ENCODE data around the gene ZAP70. TPM values are rescaled to one million over a fixed set of nuclear protein-coding genes. Genes with fewer than 3 reads are reported as not detected.

ZAP70 gene
- total and polyA plus RNA-seq, 2 donors (not counting 1 experiment from before 2014, with no cell fraction given): not detected

DNA sequence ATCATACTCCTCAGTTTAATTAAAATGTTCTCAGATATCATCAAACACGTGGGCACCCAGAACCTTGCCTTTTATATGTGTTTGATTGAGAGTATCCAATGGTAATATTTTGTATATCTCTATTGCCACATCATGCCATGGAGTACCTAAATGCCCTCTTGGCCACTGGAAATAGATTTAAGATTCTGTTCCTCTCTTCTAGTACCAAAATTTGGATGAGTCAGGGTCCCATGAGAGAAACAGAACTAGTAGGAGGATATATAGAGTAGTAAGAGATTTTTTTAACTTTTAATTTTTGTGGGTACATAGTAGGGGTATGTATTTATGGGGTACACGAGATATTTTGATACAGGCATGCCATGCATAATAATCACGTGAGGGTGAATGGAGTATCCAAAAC is 9.6 kb upstream of the ZAP70 start:
- Histone ChIP-seq H3K79me2 (ENCODE audit: control insufficient read depth, insufficient read depth, low read length) (no peaks in the 10 kb centered on the region), H3K27me3 (ENCODE audit: control insufficient read depth, insufficient read depth, low read length) (peaks cover 4% of the 10 kb centered on the region), H3K4me1 (ENCODE audit: control insufficient read depth, extremely low read depth, insufficient read depth, low read length) (no peaks in the 10 kb centered on the region), H3K4me3 (replicated peaks in 1 of 4; ENCODE audit: control extremely low read depth in 1 of 4, insufficient read depth in 1 of 4, low read depth in 3 of 4, low read length in 4 of 4) (no peak overlapping the region), H4K20me1 (ENCODE audit: control insufficient read depth, extremely low read depth, insufficient read depth, low read length) (no peaks in the 10 kb centered on the region), H3K4me2 (ENCODE audit: extremely low read depth, insufficient read depth, low read length) (no peak overlapping the region), H2AFZ (ENCODE audit: low read length) (no peak overlapping the region), H3K27ac (ENCODE audit: insufficient read depth, low read length) (no peak overlapping the region), H3K36me3 (ENCODE audit: control insufficient read depth, insufficient read depth, low read length) (no peaks in the 10 kb centered on the region), H3K9ac (ENCODE audit: insufficient read depth, low read length) (no peak overlapping the region), H3K9me3 (ENCODE audit: control insufficient read depth, insufficient read depth, low read depth, low read length) (no peaks in the 10 kb centered on the region)
- TF ChIP-seq EZH2 (IDR thresholded peaks at IDR 0.05; ENCODE audit: low read length, missing control alignments): no peak
- TF ChIP-seq, protein P1, sequence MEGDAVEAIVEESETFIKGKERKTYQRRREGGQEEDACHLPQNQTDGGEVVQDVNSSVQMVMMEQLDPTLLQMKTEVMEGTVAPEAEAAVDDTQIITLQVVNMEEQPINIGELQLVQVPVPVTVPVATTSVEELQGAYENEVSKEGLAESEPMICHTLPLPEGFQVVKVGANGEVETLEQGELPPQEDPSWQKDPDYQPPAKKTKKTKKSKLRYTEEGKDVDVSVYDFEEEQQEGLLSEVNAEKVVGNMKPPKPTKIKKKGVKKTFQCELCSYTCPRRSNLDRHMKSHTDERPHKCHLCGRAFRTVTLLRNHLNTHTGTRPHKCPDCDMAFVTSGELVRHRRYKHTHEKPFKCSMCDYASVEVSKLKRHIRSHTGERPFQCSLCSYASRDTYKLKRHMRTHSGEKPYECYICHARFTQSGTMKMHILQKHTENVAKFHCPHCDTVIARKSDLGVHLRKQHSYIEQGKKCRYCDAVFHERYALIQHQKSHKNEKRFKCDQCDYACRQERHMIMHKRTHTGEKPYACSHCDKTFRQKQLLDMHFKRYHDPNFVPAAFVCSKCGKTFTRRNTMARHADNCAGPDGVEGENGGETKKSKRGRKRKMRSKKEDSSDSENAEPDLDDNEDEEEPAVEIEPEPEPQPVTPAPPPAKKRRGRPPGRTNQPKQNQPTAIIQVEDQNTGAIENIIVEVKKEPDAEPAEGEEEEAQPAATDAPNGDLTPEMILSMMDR (conservative IDR thresholded peaks at IDR 0.05 in 1 of 2, IDR thresholded peaks at IDR 0.05 in 1 of 2; ENCODE audit: low read depth in 1 of 2, low read length in 2 of 2): no peak
- no peak for DNase-seq (ENCODE audit: low read depth in 2 of 2)

DNA sequence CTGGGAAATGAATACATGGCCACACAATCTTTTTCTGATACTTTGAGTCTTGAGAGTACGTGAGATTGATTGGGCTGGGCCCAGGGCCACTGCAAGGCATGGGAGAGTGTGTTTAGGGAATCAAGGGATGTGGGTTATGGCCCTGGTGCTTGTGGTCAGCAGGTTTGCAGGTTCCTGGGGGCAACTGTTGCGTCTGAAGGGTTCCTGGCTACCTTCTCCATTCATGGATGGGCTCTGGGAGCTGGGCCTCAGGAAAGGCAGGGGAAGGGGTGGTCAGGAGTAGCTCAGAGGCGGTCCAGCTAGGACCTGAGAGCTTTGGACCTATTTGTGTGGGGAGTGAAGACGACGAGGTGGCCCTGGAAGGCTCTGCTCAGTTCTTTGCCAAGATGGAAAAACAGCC is 8.4 kb upstream of the ZAP70 start:
- Histone ChIP-seq H3K9ac (ENCODE audit: insufficient read depth, low read length) (no peak overlapping the region), H3K9me3 (ENCODE audit: control insufficient read depth, insufficient read depth, low read depth, low read length) (no peaks in the 10 kb centered on the region), H3K79me2 (ENCODE audit: control insufficient read depth, insufficient read depth, low read length) (no peaks in the 10 kb centered on the region), H4K20me1 (ENCODE audit: control insufficient read depth, extremely low read depth, insufficient read depth, low read length) (no peaks in the 10 kb centered on the region), H3K27ac (ENCODE audit: insufficient read depth, low read length) (no peak overlapping the region), H3K4me3 (replicated peaks in 1 of 4; ENCODE audit: control extremely low read depth in 1 of 4, insufficient read depth in 1 of 4, low read depth in 3 of 4, low read length in 4 of 4) (no peak overlapping the region), H3K4me2 (ENCODE audit: extremely low read depth, insufficient read depth, low read length) (no peak overlapping the region), H3K4me1 (ENCODE audit: control insufficient read depth, extremely low read depth, insufficient read depth, low read length) (no peaks in the 10 kb centered on the region), H2AFZ (ENCODE audit: low read length) (no peak overlapping the region), H3K27me3 (ENCODE audit: control insufficient read depth, insufficient read depth, low read length) (peaks cover 6% of the 10 kb centered on the region), H3K36me3 (ENCODE audit: control insufficient read depth, insufficient read depth, low read length) (no peaks in the 10 kb centered on the region)
- no peak for DNase-seq (ENCODE audit: low read depth in 2 of 2)
- TF ChIP-seq, protein P1 (conservative IDR thresholded peaks at IDR 0.05 in 1 of 2, IDR thresholded peaks at IDR 0.05 in 1 of 2; ENCODE audit: low read depth in 1 of 2, low read length in 2 of 2): no peak
- TF ChIP-seq EZH2 (IDR thresholded peaks at IDR 0.05; ENCODE audit: low read length, missing control alignments): no peak

DNA sequence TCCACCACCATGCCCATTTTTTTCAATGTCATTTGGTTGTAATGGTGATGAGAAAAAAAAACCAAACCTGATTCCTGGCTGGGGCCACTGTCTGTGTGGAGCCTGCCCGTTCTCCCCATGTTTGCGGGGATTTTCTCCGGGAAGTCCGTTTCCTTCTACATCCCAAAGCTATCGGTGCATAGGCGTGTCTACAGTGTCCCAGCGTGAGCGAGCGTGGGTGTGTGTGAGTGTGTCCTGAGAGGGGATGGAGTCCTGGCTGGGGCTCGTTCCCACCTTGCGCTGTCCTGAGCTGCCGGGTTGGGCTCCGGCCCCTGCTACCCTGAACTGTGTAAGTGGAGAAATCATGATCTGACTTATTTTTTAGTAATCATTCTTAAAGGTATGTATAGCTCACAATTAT is 7.3 kb upstream of the ZAP70 start:
- Histone ChIP-seq H3K4me3 (replicated peaks in 1 of 4; ENCODE audit: control extremely low read depth in 1 of 4, insufficient read depth in 1 of 4, low read depth in 3 of 4, low read length in 4 of 4) (no peak overlapping the region), H3K4me1 (ENCODE audit: control insufficient read depth, extremely low read depth, insufficient read depth, low read length) (no peaks in the 10 kb centered on the region), H3K36me3 (ENCODE audit: control insufficient read depth, insufficient read depth, low read length) (no peaks in the 10 kb centered on the region), H3K27ac (ENCODE audit: insufficient read depth, low read length) (no peak overlapping the region), H3K9ac (ENCODE audit: insufficient read depth, low read length) (no peak overlapping the region), H3K4me2 (ENCODE audit: extremely low read depth, insufficient read depth, low read length) (no peak overlapping the region), H3K27me3 (ENCODE audit: control insufficient read depth, insufficient read depth, low read length) (peaks cover 6% of the 10 kb centered on the region), H2AFZ (ENCODE audit: low read length) (no peak overlapping the region), H3K9me3 (ENCODE audit: control insufficient read depth, insufficient read depth, low read depth, low read length) (no peaks in the 10 kb centered on the region), H4K20me1 (ENCODE audit: control insufficient read depth, extremely low read depth, insufficient read depth, low read length) (no peaks in the 10 kb centered on the region), H3K79me2 (ENCODE audit: control insufficient read depth, insufficient read depth, low read length) (no peaks in the 10 kb centered on the region)
- TF ChIP-seq EZH2 (IDR thresholded peaks at IDR 0.05; ENCODE audit: low read length, missing control alignments): no peak
- TF ChIP-seq, protein P1 (conservative IDR thresholded peaks at IDR 0.05 in 1 of 2, IDR thresholded peaks at IDR 0.05 in 1 of 2; ENCODE audit: low read depth in 1 of 2, low read length in 2 of 2): no peak
- no peak for DNase-seq (ENCODE audit: low read depth in 2 of 2)

Measured in fibroblast of lung (primary cell).